ENCODE measurements around the gene F9.

DNA sequence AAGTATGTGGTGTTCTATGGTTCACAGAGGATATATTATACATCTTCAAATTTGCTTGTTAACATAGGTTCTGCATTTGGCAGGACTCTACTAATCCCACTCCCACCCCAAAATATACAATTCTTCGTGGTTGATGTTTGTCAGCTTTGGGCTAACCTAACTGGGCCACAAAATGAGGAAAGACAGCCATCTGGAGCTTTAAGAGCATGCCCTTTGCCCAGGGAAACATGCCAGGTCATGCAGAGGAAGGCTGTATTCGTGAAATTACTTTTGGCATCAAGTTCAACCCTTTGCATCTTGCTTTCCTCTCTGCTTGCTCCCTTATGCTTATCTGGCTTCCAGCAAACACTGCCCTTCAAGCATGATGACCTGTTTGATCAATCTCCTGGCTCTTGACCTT lies 46.8 kb upstream of the F9 start:
- no peak for TF ChIP-seq CTCF (conservative IDR thresholded peaks at IDR 0.05)
- TF ChIP-seq ZFX (IDR thresholded peaks at IDR 0.05) = no peak

Measured in C4-2B (cell line).